ENCODE results near the gene E2F4. TPM values are rescaled to one million over a fixed set of nuclear protein-coding genes. Genes with fewer than 3 reads are reported as not detected.
A peak's percentile ranks its signal among the peaks of the same experiment; 100 is the strongest.

The E2F4 gene
- polyA plus RNA-seq, 2 of the 4 experiments (the other 2 are of a cell fraction) = 65.1 to 66.6 TPM

DNA sequence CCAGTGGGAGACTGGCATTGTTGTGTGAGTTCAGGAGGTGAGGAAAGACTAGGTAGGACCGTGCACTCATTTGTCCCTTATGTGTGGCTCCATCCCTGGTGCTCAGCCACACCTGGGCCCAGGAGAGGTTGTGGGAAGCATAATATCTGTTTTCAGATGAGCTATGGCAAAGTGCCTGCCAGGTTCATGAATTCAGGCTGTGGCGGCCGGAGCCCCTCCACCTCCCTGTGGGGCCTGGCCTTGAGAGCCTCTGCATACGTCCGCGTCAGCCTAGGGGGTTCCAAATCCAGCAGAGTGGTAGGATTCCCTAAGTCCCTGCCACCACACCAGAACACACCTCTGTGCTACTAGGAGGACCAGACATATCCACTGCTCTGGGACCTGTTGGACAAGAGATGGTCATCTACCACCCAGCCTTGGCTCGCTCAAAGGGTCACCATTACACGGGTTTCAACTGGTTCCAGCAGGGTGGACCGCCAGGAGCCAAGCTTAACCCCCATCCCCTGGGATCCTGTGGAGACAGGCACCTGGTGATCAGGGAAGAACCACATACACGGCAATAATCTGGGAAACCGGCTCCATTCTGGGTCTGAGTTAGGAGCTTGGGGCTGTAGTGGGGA lies 43.2 kb upstream of the E2F4 start:
- ATAC-seq (no peak), DNase-seq (ENCODE audit: low read depth in 1 of 2, low spot score in 1 of 2) (no peak), FAIRE-seq (no peak)
- ChIA-PET CTCF (interaction anchor here (0.7 to 16.0 kb wide), 6 partner anchors 20 to 399 kb away, joined by 3 to 314 read pairs (median 4); partner anchors contain the start of genes CES3, FBXL8, HSF4 and NOL3), POLR2A (no interaction called here)
- Histone ChIP-seq H3K4me1 (peaks cover 6% of the 10 kb centered on the region; the same call in 2 of the 3 replicates), H3K4me2 (no peak overlapping the region), H3K27ac (no peak overlapping the region), H3K4me3 (no peak overlapping the region), H3K9me3 (no peaks in the 10 kb centered on the region)
- WGBS (ENCODE audit: missing lambda C conversion rate) = 94% methylated on average over 11 of the region's 11 CpGs
- TF ChIP-seq POLR2A (IDR thresholded peaks at IDR 0.05; ENCODE audit: low read length) (0 out of 2 replicates have a peak, but pooled peaks have one; percentile 12), KDM5A (IDR thresholded peaks at IDR 0.05) (no peak), POLR2AphosphoS2 (conservative IDR thresholded peaks at IDR 0.05; ENCODE audit: low read length) (no peak), SMC3 (IDR thresholded peaks at IDR 0.05) (no peak), HOXB5 (CRISPR knock-in tag; IDR thresholded peaks at IDR 0.05) (no peak)

DNA sequence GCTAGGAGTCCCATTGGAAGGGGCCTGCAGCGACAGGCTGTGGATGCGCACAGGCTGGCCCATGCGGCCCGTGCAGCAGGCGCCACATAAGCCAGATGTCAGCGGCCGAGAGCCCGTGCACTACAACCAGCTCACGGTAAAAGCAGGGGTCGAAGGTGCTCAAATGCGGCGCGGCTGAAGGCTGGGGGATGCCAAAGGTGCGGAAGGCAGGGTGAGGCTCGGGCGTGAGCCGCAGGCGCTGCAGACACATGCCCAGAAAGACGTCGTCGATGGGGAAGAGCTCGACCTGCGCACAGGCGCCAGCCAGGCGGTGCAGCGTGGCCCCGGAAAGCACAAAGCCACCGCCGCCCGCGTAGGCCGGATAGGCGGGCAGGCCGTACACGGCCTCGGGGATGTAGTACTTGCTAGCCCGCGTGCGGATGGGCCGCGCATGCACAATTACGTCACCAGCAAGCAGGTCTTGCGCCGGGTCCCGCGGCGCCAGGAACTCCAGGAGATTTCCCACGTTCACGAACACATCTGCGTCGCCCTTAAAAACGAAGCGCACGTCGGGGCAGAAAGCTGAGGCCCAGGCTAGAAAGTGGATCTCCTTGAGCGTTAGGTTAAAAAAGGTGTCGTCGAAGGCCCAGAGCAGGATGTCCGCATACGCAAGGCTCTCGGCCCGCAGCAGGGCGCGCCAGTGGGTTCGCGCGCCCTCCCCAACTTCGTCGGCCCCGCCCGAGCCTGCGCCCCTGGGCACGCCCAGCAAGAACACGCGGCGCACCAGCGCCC lies 42.5 kb upstream of the E2F4 start:
- 96% methylated on average over 73 of the region's 77 CpGs for WGBS (ENCODE audit: missing lambda C conversion rate)
- POLR2A ChIA-PET = no interaction called here
- CTCF ChIA-PET = interaction anchor here (0.7 to 16.0 kb wide), 8 partner anchors 19 to 399 kb away, joined by 3 to 314 read pairs (median 4); partner anchors contain the start of genes CES3, FBXL8, HSF4 and NOL3

DNA sequence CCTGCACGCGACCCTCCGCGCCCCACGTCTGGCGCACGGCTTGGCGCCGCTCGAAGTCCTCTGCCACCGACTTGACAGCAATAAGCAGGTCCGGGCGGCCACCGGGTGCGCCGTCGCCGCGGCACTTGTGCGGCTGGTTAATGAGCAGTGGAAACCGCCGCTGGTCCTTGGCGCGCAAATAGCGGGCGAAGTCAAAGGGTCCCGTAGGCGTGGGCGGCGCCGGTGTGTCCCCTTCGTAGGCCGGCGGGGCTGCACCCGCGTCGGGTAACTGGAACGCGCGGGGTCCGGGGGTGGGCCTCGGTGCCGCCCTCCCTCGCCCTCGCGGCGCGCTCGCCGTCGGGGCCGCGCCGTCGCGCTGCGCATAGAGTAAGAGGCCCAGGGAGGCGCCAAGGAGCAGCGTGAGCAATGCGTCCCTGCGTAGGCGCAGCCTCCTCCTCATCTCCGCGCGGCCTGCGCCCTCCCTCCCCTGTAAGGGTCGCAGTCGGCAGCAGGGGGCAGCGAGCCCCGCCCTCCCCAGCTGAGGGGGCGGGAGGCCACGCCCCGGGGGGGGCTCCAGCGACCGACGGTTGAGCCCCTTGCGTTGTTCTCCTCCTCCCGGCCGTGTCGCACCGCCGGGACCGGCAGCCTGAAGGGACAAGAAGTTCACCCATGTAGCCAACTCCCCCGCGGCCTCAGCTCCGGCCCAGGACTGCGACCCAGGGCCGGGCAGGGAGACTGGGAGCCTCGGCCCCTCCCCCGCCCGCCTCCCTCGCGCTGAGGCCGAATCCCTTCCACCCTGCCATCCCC lies 41.7 kb upstream of the E2F4 start:
- peak overlapping the region; percentile 84 to 96 for H3K27ac ChIP-seq
- ATAC-seq (peak; percentile 54 to 69), DNase-seq (ENCODE audit: low read depth in 1 of 2, low spot score in 1 of 2) (peak; percentile 51 to 62), FAIRE-seq (no peak)
- 66% methylated on average over 49 of the region's 94 CpGs for WGBS (ENCODE audit: missing lambda C conversion rate)
- H3K4me1 ChIP-seq = peaks cover 9% of the 10 kb centered on the region; the same call in 2 of the 3 replicates
- H3K4me3 ChIP-seq = peak overlapping the region; percentile 76
- CTCF ChIA-PET = interaction anchor here (0.7 to 16.0 kb wide), 15 partner anchors 11 to 315 kb away, joined by 3 to 314 read pairs (median 4); partner anchors contain the start of genes CES3, CES4A, FBXL8 and HSF4
- no peaks in the 10 kb centered on the region for H3K9me3 ChIP-seq
- TF ChIP-seq TFCP2L1 (CRISPR knock-in tag; IDR thresholded peaks at IDR 0.05) (peak; percentile 43; the same call in 1 of the 2 replicates), JUN (IDR thresholded peaks at IDR 0.05) (peak in 1 of 2 experiments; percentile 46; a peak in 2 of 5 replicates), RAD21 (conservative IDR thresholded peaks at IDR 0.05 in 1 of 2, IDR thresholded peaks at IDR 0.05 in 1 of 2) (no peak), POLR2AphosphoS2 (conservative IDR thresholded peaks at IDR 0.05; ENCODE audit: low read length) (no peak), TP53 (CRISPR knock-in tag; IDR thresholded peaks at IDR 0.05) (0 out of 2 replicates have a peak, but pooled peaks have one; percentile 25), POLR2A (IDR thresholded peaks at IDR 0.05; ENCODE audit: low read length) (peak; percentile 34; the same call in 1 of the 2 replicates), CHD2 (IDR thresholded peaks at IDR 0.05; ENCODE audit: low read length, partially characterized antibody) (no peak)
- POLR2A ChIA-PET = interaction anchor here (0.5 to 2.2 kb wide), 6 partner anchors 10 to 257 kb away, joined by 3 to 7 read pairs (median 3); partner anchors contain the start of gene FBXL8
- H3K4me2 ChIP-seq = peak overlapping the region; percentile 66

More for the DNA sequence above, 42.5 kb upstream of the E2F4 start:
- Histone ChIP-seq H3K27ac (no peak overlapping the region), H3K9me3 (no peaks in the 10 kb centered on the region), H3K4me1 (peaks cover 6% of the 10 kb centered on the region; the same call in 2 of the 3 replicates), H3K4me3 (no peak overlapping the region), H3K4me2 (peak overlapping the region; percentile 66; the same call in 2 of the 3 replicates)
- ATAC-seq (no peak), FAIRE-seq (no peak), DNase-seq (ENCODE audit: low read depth in 1 of 2, low spot score in 1 of 2) (no peak)
- TF ChIP-seq, protein P1, sequence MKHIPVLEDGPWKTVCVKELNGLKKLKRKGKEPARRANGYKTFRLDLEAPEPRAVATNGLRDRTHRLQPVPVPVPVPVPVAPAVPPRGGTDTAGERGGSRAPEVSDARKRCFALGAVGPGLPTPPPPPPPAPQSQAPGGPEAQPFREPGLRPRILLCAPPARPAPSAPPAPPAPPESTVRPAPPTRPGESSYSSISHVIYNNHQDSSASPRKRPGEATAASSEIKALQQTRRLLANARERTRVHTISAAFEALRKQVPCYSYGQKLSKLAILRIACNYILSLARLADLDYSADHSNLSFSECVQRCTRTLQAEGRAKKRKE (CRISPR knock-in tag; IDR thresholded peaks at IDR 0.05; ENCODE audit: low read depth) = no peak
- TF ChIP-seq CHD4 (IDR thresholded peaks at IDR 0.05; ENCODE audit: borderline replicate concordance) (no peak), NPAS2 (CRISPR knock-in tag; IDR thresholded peaks at IDR 0.05; ENCODE audit: borderline replicate concordance) (no peak), HDAC2 (IDR thresholded peaks at IDR 0.05) (no peak), KDM1A (IDR thresholded peaks at IDR 0.05; ENCODE audit: low read depth) (no peak), FOSB (CRISPR knock-in tag; IDR thresholded peaks at IDR 0.05) (no peak), RAD21 (conservative IDR thresholded peaks at IDR 0.05 in 1 of 2, IDR thresholded peaks at IDR 0.05 in 1 of 2) (no peak), EHF (CRISPR knock-in tag; IDR thresholded peaks at IDR 0.05) (no peak)
